ENCODE results near the gene IRF6. TPM values are rescaled to one million over a fixed set of nuclear protein-coding genes. Genes with fewer than 3 reads are reported as not detected.

IRF6 gene
- total RNA-seq (2021; fragmentation: NEBNext Ultra II Directional; extraction: Animal tissue kit (Norgen Biotek cat#: 25700)) (13.3 and 13.4 TPM in 2 replicates), polyA plus RNA-seq (2011; rRNA removed) (8.1 and 9.6 TPM in 2 replicates), polyA minus RNA-seq (2011; rRNA and poly(A)+ RNA removed) (30.6 and 32.9 TPM in 2 replicates)
- 9.9 TPM for polyA plus RNA-seq (2011; cell fraction: cytosol; rRNA removed)
- polyA plus RNA-seq (2011; cell fraction: nucleus; rRNA removed) = 16.5 TPM
- 7.6 to 9.8 TPM (median 8.3 TPM) in 4 replicates for polyA plus RNA-seq (2012, experiment 1 of 2)
- 4.6 TPM for polyA plus RNA-seq (2012, experiment 2 of 2)
- 3.9 TPM for polyA plus RNA-seq (2013, experiment 1 of 2)
- polyA plus RNA-seq (2013, experiment 2 of 2) = 3.2 TPM
- 8.9 TPM for polyA minus RNA-seq (2011; cell fraction: cytosol; rRNA and poly(A)+ RNA removed)
- 13.4 TPM for polyA minus RNA-seq (2011; cell fraction: nucleus; rRNA and poly(A)+ RNA removed)
- long read RNA-seq, experiment 1, partial matches to known transcripts = 1 of 9 reads
- long read RNA-seq, experiment 1, other reads (novel, unspliced or antisense) = 8 of 9 reads
- long read RNA-seq, experiment 2, full-length matches to known transcripts = 7 of 9 reads
- long read RNA-seq, experiment 2, partial matches to known transcripts = 0 of 9 reads
- long read RNA-seq, experiment 2, other reads (novel, unspliced or antisense) = 2 of 9 reads

GRCh38 chr1:209805875-209806760 is at the start of gene IRF6:
IRF6 (minus strand) TSS chr1:209806142; CDS start chr1:209801413, 4,729 bp downstream.
- H3K56ac ChIP-seq (replicated peaks; ENCODE audit: insufficient read length, low read depth, low read length) = no peak within 1 kb of the TSS
- DNase-seq (ENCODE audit: low read depth in 1 of 2, low spot score in 2 of 2) = peak; percentile 93 to 98
- H2BK120ac ChIP-seq (replicated peaks; ENCODE audit: low read depth, low read length) = peak within 1 kb of the TSS; percentile 57
- peak within 1 kb of the TSS; percentile 66; the same call in 1 of the 2 replicates for H3K27ac ChIP-seq (ENCODE audit: low read depth, low read length)
- no peak within 1 kb of the TSS for H3K4ac ChIP-seq (replicated peaks; ENCODE audit: insufficient read length, low read depth, low read length)
- H3K36me3 ChIP-seq (ENCODE audit: control insufficient read depth in 2 of 4, insufficient read depth in 4 of 4, low read length in 3 of 4) = no peaks in the 10 kb centered on the region
- peaks cover 12% of the 10 kb centered on the region; the same call in 1 of the 2 replicates for H3K23me2 ChIP-seq (ENCODE audit: low read depth, low read length)
- H2AK5ac ChIP-seq (ENCODE audit: low read depth, low read length) = no peak within 1 kb of the TSS
- peak within 1 kb of the TSS; percentile 48; the same call in 1 of the 2 replicates for H2BK15ac ChIP-seq (ENCODE audit: low read length)
- peak within 1 kb of the TSS in 3 of 4 experiments; percentile 71 to 82 (median 75); a peak in 6 of 7 replicates for H3K9ac ChIP-seq (replicated peaks in 1 of 4; ENCODE audit: extremely low read depth in 1 of 4, low read depth in 3 of 4, low read length in 3 of 4)
- no peaks in the 10 kb centered on the region; the same call in none of the 2 replicates for H3K79me1 ChIP-seq (ENCODE audit: low read depth, low read length)
- peak within 1 kb of the TSS; percentile 73 to 91 (median 80) for H3K4me3 ChIP-seq (ENCODE audit: extremely low read depth in 1 of 4, insufficient read depth in 2 of 4, low read depth in 3 of 4, low read length in 4 of 4)
- CTCF ChIA-PET (ENCODE audit: partially characterized antibody) = interaction anchor here (0.8 to 11.7 kb wide), 8 partner anchors 9 to 505 kb away, joined by 3 to 254 read pairs (median 4); partner anchors contain the start of gene UTP25
- H3K18ac ChIP-seq (ENCODE audit: extremely low read depth, low read length) = peak within 1 kb of the TSS; percentile 98
- POLR2A ChIA-PET (ENCODE audit: partially characterized antibody) = interaction anchor here (0.6 to 2.6 kb wide), 9 partner anchors 8 to 568 kb away, joined by 3 to 11 read pairs (median 4); partner anchors contain the start of genes C1orf74 and UTP25
- H3K9me3 ChIP-seq (ENCODE audit: insufficient read depth in 2 of 2, low read depth in 1 of 2, low read length in 1 of 2) = no peaks in the 10 kb centered on the region
- H4K91ac ChIP-seq (replicated peaks; ENCODE audit: insufficient read length, low read length) = peak within 1 kb of the TSS; percentile 82
- no peaks in the 10 kb centered on the region for H3K27me3 ChIP-seq (replicated peaks in 1 of 4; ENCODE audit: control insufficient read depth in 3 of 4, extremely low read depth in 1 of 4, insufficient read depth in 3 of 4, low read length in 3 of 4)
- H2BK12ac ChIP-seq (ENCODE audit: low read depth, low read length) = no peak within 1 kb of the TSS; the same call in none of the 2 replicates
- peak within 1 kb of the TSS; percentile 30 for H4K5ac ChIP-seq (ENCODE audit: insufficient read length, low read depth, low read length)
- H3K4me2 ChIP-seq (ENCODE audit: insufficient read depth in 1 of 2, low read depth in 2 of 2, low read length in 2 of 2) = peak within 1 kb of the TSS; percentile 88 to 91
- H2AFZ ChIP-seq (ENCODE audit: low read length) = peak within 1 kb of the TSS; percentile 98
- 6% methylated on average over 35 of the region's 46 CpGs; no CpG with 5 or more reads in 1 of the 2 experiments for WGBS, 2 experiments (ENCODE audit: extremely low coverage in 1 of 2, insufficient coverage in 1 of 2, insufficient read length in 1 of 2, insufficient replicate concordance in 2 of 2, low coverage in 1 of 2, low lambda C conversion rate in 2 of 2, missing lambda C conversion rate in 1 of 2)
- peak within 1 kb of the TSS; percentile 85; the same call in 1 of the 2 replicates for H2BK5ac ChIP-seq (ENCODE audit: low read depth, low read length)
- peaks cover 0 to 7% of the 10 kb centered on the region in 2 experiments; a peak in 1 of 4 replicates for H3K79me2 ChIP-seq (ENCODE audit: control insufficient read depth in 1 of 2, insufficient read depth in 2 of 2, low read length in 2 of 2)
- H3K4me1 ChIP-seq (replicated peaks in 1 of 4; ENCODE audit: control insufficient read depth in 3 of 4, insufficient read depth in 4 of 4, low read length in 3 of 4) = peaks cover 0 to 7% (median 0%) of the 10 kb centered on the region in 4 experiments; a peak in 4 of 7 replicates
- peaks cover 0 to 7% of the 10 kb centered on the region in 2 experiments for H4K20me1 ChIP-seq (replicated peaks in 1 of 2; ENCODE audit: control insufficient read depth in 1 of 2, insufficient read depth in 2 of 2, low read length in 2 of 2)
- no peak within 1 kb of the TSS for H3K14ac ChIP-seq (ENCODE audit: insufficient read length)
- peak; percentile 24 for FAIRE-seq
- peak within 1 kb of the TSS; percentile 87; the same call in 1 of the 2 replicates for H4K8ac ChIP-seq (ENCODE audit: extremely low read depth, insufficient read depth, low read length)
- no peak within 1 kb of the TSS for H3K23ac ChIP-seq (ENCODE audit: insufficient read length)
- H2BK20ac ChIP-seq (ENCODE audit: low read length) = no peak within 1 kb of the TSS
- peak; percentile 81 to 85 for TF ChIP-seq POLR2A (IDR thresholded peaks at IDR 0.05; ENCODE audit: control extremely low read depth in 1 of 2, low read depth in 2 of 2, low read length in 2 of 2)
- no peak for TF ChIP-seq NRF1 (IDR thresholded peaks at IDR 0.05; ENCODE audit: low read depth, low read length)
- TF ChIP-seq NANOG (IDR thresholded peaks at IDR 0.05; ENCODE audit: insufficient read depth, low read depth, low read length, poor library complexity, severe bottlenecking) = no peak
- TF ChIP-seq POU5F1 (IDR thresholded peaks at IDR 0.05; ENCODE audit: low read depth, low read length) = no peak
- TF ChIP-seq EZH2 (IDR thresholded peaks at IDR 0.05; ENCODE audit: low read depth, low read length, severe bottlenecking) = no peak
- TF ChIP-seq RBBP5 (IDR thresholded peaks at IDR 0.05; ENCODE audit: borderline replicate concordance, low read depth, low read length) = peak; percentile 90; the same call in 1 of the 2 replicates

Data from H1 (cell line).